ENCODE results near the gene NABP1.
"Not testable (repeated sequence)": the region's sequence is repeated elsewhere in the genome, so short reads cannot be mapped to it uniquely, and the experiment has no call there.

Gene NABP1

DNA sequence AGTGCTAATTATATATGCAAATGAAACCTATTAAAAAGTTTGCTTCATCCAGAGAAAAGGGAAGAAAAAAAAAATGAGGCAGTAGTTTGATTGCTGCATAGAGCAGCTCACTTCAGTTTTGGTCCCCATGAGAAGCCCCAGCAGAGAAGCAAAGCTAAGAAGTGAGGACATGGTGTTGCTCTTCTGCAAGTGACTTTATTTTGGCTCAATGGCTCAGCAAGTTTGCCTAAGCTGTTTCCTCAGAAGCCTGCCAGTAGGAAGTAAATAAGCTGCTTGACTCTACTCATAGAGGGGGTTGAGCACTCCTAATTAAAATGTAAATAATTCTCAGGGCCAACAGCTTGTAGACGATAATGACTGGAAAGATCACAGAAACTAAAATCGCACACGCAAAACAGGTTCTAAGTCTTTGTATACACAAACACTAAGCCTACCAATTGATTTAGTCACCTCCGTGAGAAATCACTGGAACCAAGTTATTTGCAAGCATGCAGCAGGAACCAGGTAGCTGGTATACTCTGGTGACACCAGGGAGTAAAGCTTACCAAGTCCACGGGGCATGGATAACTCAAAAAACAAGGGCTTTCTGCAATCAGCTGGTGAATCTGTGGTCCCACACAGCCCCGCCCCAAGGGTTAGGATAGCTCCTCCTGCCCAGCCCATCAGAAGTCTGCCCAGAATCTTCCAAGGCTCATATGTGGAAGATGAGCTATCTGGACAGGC lies 39.7 kb upstream of the NABP1 start:
- Histone ChIP-seq H3K9me3 (ENCODE audit: control insufficient read depth, low read length) (no peaks in the 10 kb centered on the region), H3K4me1 (ENCODE audit: control insufficient read depth, insufficient read depth, low read length) (peaks cover 47% of the 10 kb centered on the region), H3K27me3 (replicated peaks; ENCODE audit: control insufficient read depth, insufficient read depth, low read length) (no peaks in the 10 kb centered on the region), H3K4me3 (ENCODE audit: low read length) (peak overlapping the region; percentile 49), H3K9ac (ENCODE audit: low read length) (peak overlapping the region; percentile 71), H3K36me3 (ENCODE audit: control insufficient read depth, insufficient read depth, low read length, severe bottlenecking) (no peaks in the 10 kb centered on the region)
- peak; percentile 27 for DNase-seq (ENCODE audit: low read depth)

GRCh38 chr2:191638802-191639172 lies 39.1 kb upstream of the NABP1 start:
- no peaks in the 10 kb centered on the region for H3K27me3 ChIP-seq (replicated peaks; ENCODE audit: control insufficient read depth, insufficient read depth, low read length)
- H3K4me1 ChIP-seq (ENCODE audit: control insufficient read depth, insufficient read depth, low read length) = peaks cover 47% of the 10 kb centered on the region
- no peaks in the 10 kb centered on the region for H3K36me3 ChIP-seq (ENCODE audit: control insufficient read depth, insufficient read depth, low read length, severe bottlenecking)
- H3K9ac ChIP-seq (ENCODE audit: low read length) = peak overlapping the region; percentile 71
- no peak for DNase-seq (ENCODE audit: low read depth)
- H3K9me3 ChIP-seq (ENCODE audit: control insufficient read depth, low read length) = no peaks in the 10 kb centered on the region
- peak overlapping the region; percentile 49 for H3K4me3 ChIP-seq (ENCODE audit: low read length)

DNA sequence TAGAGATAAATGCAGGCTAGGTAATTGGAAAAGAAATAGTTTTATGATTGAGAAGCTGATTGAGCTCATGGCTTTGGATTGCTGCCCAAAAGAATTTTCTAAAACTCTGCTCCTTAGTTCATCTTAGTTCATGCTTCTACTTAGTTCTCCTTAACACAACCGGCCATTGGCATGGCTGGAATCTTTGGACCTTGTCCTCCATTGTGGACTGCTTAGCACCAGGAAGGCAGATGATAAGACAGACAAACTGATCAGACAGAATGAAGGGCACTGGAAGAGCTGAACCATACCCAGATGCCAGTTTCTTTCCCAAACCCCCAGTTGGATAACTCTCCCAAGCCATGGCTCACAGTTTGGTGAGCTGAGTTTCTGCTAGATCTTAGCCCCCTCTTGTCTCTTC lies 36.3 kb upstream of the NABP1 start:
- H3K36me3 ChIP-seq (ENCODE audit: control insufficient read depth, insufficient read depth, low read length, severe bottlenecking) = no peaks in the 10 kb centered on the region
- no peak overlapping the region for H3K4me3 ChIP-seq (ENCODE audit: low read length)
- H3K4me1 ChIP-seq (ENCODE audit: control insufficient read depth, insufficient read depth, low read length) = peaks cover 33% of the 10 kb centered on the region
- DNase-seq (ENCODE audit: low read depth) = no peak
- H3K9me3 ChIP-seq (ENCODE audit: control insufficient read depth, low read length) = no peaks in the 10 kb centered on the region
- H3K9ac ChIP-seq (ENCODE audit: low read length) = no peak overlapping the region
- no peaks in the 10 kb centered on the region for H3K27me3 ChIP-seq (replicated peaks; ENCODE audit: control insufficient read depth, insufficient read depth, low read length)

- Histone ChIP-seq H3K4me1 (ENCODE audit: control insufficient read depth, insufficient read depth, low read length) (peaks cover 33% of the 10 kb centered on the region), H3K27me3 (replicated peaks; ENCODE audit: control insufficient read depth, insufficient read depth, low read length) (no peaks in the 10 kb centered on the region), H3K9ac (ENCODE audit: low read length) (no peak overlapping the region), H3K36me3 (ENCODE audit: control insufficient read depth, insufficient read depth, low read length, severe bottlenecking) (no peaks in the 10 kb centered on the region), H3K9me3 (ENCODE audit: control insufficient read depth, low read length) (no peaks in the 10 kb centered on the region), H3K4me3 (ENCODE audit: low read length) (no peak overlapping the region)
- DNase-seq (ENCODE audit: low read depth) = no peak
Observed at GRCh38 chr2:191642541-191642940, 35.4 kb upstream of the NABP1 start.

- H3K9me3 ChIP-seq (ENCODE audit: control insufficient read depth, low read length) = no peaks in the 10 kb centered on the region
- no peak overlapping the region for H3K9ac ChIP-seq (ENCODE audit: low read length)
- no peak for DNase-seq (ENCODE audit: low read depth)
- H3K36me3 ChIP-seq (ENCODE audit: control insufficient read depth, insufficient read depth, low read length, severe bottlenecking) = no peaks in the 10 kb centered on the region
- H3K4me1 ChIP-seq (ENCODE audit: control insufficient read depth, insufficient read depth, low read length) = peaks cover 29% of the 10 kb centered on the region
- no peaks in the 10 kb centered on the region for H3K27me3 ChIP-seq (replicated peaks; ENCODE audit: control insufficient read depth, insufficient read depth, low read length)
- H3K4me3 ChIP-seq (ENCODE audit: low read length) = no peak overlapping the region
Observed at GRCh38 chr2:191643429-191643828, 34.5 kb upstream of the NABP1 start.

DNA sequence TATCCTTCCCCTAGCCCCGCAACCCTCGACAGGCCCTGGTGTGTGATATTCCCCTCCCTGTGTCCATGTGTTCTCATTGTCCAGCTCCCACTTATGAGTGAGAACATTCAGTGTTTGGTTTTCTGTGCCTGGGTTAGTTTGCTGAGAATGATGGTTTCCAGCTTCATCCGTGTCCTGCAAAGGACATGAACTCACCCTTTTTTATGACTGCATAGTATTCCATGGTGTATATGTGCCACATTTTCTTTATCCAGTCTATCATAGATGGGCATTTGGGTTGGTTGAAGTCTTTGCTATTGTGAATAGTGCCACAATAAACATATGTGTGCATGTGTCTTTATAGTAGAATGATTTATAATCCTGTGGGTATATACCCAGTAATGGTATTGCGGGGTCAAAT lies 33.3 kb upstream of the NABP1 start:
- H3K4me1 ChIP-seq (ENCODE audit: control insufficient read depth, insufficient read depth, low read length) = peaks cover 23% of the 10 kb centered on the region
- H3K27me3 ChIP-seq (replicated peaks; ENCODE audit: control insufficient read depth, insufficient read depth, low read length); H3K9ac ChIP-seq (ENCODE audit: low read length); H3K9me3 ChIP-seq (ENCODE audit: control insufficient read depth, low read length); H3K4me3 ChIP-seq (ENCODE audit: low read length); DNase-seq (ENCODE audit: low read depth); H3K36me3 ChIP-seq (ENCODE audit: control insufficient read depth, insufficient read depth, low read length, severe bottlenecking): not testable (repeated sequence)

GRCh38 chr2:191645032-191645431 lies 32.9 kb upstream of the NABP1 start:
- Histone ChIP-seq H3K4me3 (ENCODE audit: low read length) (no peak overlapping the region), H3K9ac (ENCODE audit: low read length) (no peak overlapping the region), H3K4me1 (ENCODE audit: control insufficient read depth, insufficient read depth, low read length) (peaks cover 23% of the 10 kb centered on the region), H3K36me3 (ENCODE audit: control insufficient read depth, insufficient read depth, low read length, severe bottlenecking) (no peaks in the 10 kb centered on the region), H3K27me3 (replicated peaks; ENCODE audit: control insufficient read depth, insufficient read depth, low read length) (no peaks in the 10 kb centered on the region), H3K9me3 (ENCODE audit: control insufficient read depth, low read length) (no peaks in the 10 kb centered on the region)
- DNase-seq (ENCODE audit: low read depth) = no peak

DNA sequence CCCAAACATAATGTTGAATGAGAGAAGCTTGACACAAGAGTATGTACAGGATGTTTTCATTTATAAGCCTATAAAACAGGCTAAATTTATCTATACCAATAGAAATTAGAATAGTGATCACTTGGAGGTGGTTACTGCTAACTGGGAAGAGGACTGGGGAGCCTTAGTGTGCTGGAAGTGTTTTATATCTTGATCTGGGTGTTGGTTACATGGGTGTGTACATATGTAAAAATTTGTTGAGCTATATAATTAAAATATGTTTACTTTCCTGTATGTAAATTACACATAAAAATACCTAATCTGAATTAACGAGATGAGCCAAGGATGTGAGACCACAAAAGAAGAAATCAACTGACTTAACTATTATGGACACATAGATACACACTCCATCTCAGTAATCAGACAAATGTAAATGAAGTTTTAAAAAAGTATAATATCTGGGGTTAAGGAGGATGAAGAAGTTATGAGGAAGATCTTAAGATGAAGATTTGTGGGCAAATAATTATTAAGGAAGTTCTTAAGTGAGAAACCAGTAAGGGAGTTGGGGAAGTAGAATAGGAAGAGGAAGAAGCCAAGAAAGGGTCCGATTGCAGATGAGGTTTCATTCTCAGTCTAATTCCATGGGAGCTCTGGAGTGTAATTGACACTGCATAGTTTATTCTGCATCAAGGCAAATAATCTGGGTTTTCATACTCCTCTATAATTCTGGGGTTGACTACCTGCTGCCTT lies 32.3 kb upstream of the NABP1 start:
- H3K27me3 ChIP-seq (replicated peaks; ENCODE audit: control insufficient read depth, insufficient read depth, low read length) = no peaks in the 10 kb centered on the region
- H3K4me1 ChIP-seq (ENCODE audit: control insufficient read depth, insufficient read depth, low read length) = peaks cover 23% of the 10 kb centered on the region
- H3K36me3 ChIP-seq (ENCODE audit: control insufficient read depth, insufficient read depth, low read length, severe bottlenecking) = no peaks in the 10 kb centered on the region
- no peak overlapping the region for H3K4me3 ChIP-seq (ENCODE audit: low read length)
- no peak overlapping the region for H3K9ac ChIP-seq (ENCODE audit: low read length)
- no peaks in the 10 kb centered on the region for H3K9me3 ChIP-seq (ENCODE audit: control insufficient read depth, low read length)
- no peak for DNase-seq (ENCODE audit: low read depth)

GRCh38 chr2:191646163-191646902 lies 31.6 kb upstream of the NABP1 start:
- Histone ChIP-seq H3K27me3 (replicated peaks; ENCODE audit: control insufficient read depth, insufficient read depth, low read length) (no peaks in the 10 kb centered on the region), H3K4me1 (ENCODE audit: control insufficient read depth, insufficient read depth, low read length) (peaks cover 27% of the 10 kb centered on the region), H3K9me3 (ENCODE audit: control insufficient read depth, low read length) (no peaks in the 10 kb centered on the region), H3K4me3 (ENCODE audit: low read length) (peak overlapping the region; percentile 7), H3K9ac (ENCODE audit: low read length) (no peak overlapping the region), H3K36me3 (ENCODE audit: control insufficient read depth, insufficient read depth, low read length, severe bottlenecking) (no peaks in the 10 kb centered on the region)
- DNase-seq (ENCODE audit: low read depth) = peak; percentile 52

DNA sequence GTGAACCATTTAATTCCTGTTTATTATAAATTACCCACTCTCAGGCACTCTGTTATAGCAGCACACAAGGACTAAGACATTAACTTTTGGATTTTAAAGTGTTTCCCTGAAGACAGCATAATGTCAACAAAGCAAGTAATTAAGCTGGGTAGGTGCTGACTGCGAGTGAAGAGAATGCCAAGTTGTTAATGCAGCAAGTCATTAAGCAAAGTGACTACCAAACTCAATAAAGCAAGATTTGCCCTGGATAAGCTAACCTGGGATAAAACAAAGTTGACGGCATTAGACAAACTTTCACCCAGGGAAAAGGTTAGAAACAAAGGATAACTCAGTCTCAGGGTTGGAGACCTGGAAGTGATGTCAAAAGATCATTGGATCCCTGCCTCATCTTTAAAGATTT lies 28.4 kb upstream of the NABP1 start:
- Histone ChIP-seq H3K27me3 (replicated peaks; ENCODE audit: control insufficient read depth, insufficient read depth, low read length) (no peaks in the 10 kb centered on the region), H3K4me1 (ENCODE audit: control insufficient read depth, insufficient read depth, low read length) (peaks cover 21% of the 10 kb centered on the region), H3K36me3 (ENCODE audit: control insufficient read depth, insufficient read depth, low read length, severe bottlenecking) (no peaks in the 10 kb centered on the region), H3K9ac (ENCODE audit: low read length) (no peak overlapping the region), H3K9me3 (ENCODE audit: control insufficient read depth, low read length) (no peaks in the 10 kb centered on the region), H3K4me3 (ENCODE audit: low read length) (no peak overlapping the region)
- DNase-seq (ENCODE audit: low read depth) = no peak
